ENCODE data around the gene LMO3.

GRCh38 chr12:16573398-16574077, 32.4 kb downstream of the LMO3 start:
- no peak for TF ChIP-seq ESRRG (CRISPR knock-in tag; IDR thresholded peaks at IDR 0.05)
- TF ChIP-seq GLIS3 (CRISPR knock-in tag; IDR thresholded peaks at IDR 0.05), result no peak
- TF ChIP-seq, protein P1, sequence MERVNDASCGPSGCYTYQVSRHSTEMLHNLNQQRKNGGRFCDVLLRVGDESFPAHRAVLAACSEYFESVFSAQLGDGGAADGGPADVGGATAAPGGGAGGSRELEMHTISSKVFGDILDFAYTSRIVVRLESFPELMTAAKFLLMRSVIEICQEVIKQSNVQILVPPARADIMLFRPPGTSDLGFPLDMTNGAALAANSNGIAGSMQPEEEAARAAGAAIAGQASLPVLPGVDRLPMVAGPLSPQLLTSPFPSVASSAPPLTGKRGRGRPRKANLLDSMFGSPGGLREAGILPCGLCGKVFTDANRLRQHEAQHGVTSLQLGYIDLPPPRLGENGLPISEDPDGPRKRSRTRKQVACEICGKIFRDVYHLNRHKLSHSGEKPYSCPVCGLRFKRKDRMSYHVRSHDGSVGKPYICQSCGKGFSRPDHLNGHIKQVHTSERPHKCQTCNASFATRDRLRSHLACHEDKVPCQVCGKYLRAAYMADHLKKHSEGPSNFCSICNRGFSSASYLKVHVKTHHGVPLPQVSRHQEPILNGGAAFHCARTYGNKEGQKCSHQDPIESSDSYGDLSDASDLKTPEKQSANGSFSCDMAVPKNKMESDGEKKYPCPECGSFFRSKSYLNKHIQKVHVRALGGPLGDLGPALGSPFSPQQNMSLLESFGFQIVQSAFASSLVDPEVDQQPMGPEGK (CRISPR knock-in tag; IDR thresholded peaks at IDR 0.05; ENCODE audit: borderline replicate concordance), result no peak
- no peak for TF ChIP-seq TCF4 (CRISPR knock-in tag; IDR thresholded peaks at IDR 0.05; ENCODE audit: borderline replicate concordance)
- TF ChIP-seq PPARA (CRISPR knock-in tag; IDR thresholded peaks at IDR 0.05; ENCODE audit: borderline replicate concordance), result no peak
- no peak for TF ChIP-seq ISL1 (CRISPR knock-in tag; IDR thresholded peaks at IDR 0.05)
- TF ChIP-seq, protein P2, sequence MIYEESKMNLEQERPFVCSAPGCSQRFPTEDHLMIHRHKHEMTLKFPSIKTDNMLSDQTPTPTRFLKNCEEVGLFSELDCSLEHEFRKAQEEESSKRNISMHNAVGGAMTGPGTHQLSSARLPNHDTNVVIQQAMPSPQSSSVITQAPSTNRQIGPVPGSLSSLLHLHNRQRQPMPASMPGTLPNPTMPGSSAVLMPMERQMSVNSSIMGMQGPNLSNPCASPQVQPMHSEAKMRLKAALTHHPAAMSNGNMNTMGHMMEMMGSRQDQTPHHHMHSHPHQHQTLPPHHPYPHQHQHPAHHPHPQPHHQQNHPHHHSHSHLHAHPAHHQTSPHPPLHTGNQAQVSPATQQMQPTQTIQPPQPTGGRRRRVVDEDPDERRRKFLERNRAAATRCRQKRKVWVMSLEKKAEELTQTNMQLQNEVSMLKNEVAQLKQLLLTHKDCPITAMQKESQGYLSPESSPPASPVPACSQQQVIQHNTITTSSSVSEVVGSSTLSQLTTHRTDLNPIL (CRISPR knock-in tag; IDR thresholded peaks at IDR 0.05; ENCODE audit: low read depth), result no peak
- TF ChIP-seq OSR1 (CRISPR knock-in tag; IDR thresholded peaks at IDR 0.05), result no peak
- no peak for TF ChIP-seq ZFP30 (CRISPR knock-in tag; IDR thresholded peaks at IDR 0.05)

Data from SK-N-SH treated with all-trans-retinoic acid at 6 μM for 48 hours (cell line).